MM.1S (cell line): ENCODE data around the gene ACSF3.
"Not testable (repeated sequence)": the region's sequence is repeated elsewhere in the genome, so short reads cannot be mapped to it uniquely, and the experiment has no call there.

Experiments
- EZH2phosphoT487 ChIP-seq: fragments of 300-600 bp; sonication (generic); IDR thresholded peaks from 2 replicates; pipeline ENCODE4 v1.6.1; 2018; ENCODE audit warnings: antibody characterized with exemption, low read length
- TF ChIP-seq, protein P1 (sequence below): fragments of 300-600 bp; sonication (generic); IDR thresholded peaks from 2 replicates; pipeline ENCODE4 v1.5.1; 2016; ENCODE audit warnings: antibody characterized with exemption, low read length, mixed read lengths

DNA sequence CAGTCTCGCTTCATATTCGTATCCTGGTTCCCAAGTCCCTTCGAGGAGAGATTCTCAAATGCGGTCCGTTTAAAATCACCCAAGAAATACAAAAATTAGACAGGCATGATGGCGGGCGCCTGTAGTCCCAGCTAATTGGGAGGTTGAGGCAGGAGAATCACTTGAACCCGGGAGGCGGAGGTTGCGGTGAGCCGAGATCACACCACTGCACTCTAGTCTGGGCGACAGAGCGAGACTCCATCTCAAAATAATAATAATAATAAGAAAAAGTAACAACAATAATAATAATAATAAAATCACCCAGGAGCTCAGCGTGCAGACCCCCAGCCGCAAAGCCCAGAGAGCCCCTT, 425 bp upstream of the ACSF3 start:
- not testable (repeated sequence) for TF ChIP-seq EZH2phosphoT487
- TF ChIP-seq, protein P1, sequence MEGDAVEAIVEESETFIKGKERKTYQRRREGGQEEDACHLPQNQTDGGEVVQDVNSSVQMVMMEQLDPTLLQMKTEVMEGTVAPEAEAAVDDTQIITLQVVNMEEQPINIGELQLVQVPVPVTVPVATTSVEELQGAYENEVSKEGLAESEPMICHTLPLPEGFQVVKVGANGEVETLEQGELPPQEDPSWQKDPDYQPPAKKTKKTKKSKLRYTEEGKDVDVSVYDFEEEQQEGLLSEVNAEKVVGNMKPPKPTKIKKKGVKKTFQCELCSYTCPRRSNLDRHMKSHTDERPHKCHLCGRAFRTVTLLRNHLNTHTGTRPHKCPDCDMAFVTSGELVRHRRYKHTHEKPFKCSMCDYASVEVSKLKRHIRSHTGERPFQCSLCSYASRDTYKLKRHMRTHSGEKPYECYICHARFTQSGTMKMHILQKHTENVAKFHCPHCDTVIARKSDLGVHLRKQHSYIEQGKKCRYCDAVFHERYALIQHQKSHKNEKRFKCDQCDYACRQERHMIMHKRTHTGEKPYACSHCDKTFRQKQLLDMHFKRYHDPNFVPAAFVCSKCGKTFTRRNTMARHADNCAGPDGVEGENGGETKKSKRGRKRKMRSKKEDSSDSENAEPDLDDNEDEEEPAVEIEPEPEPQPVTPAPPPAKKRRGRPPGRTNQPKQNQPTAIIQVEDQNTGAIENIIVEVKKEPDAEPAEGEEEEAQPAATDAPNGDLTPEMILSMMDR, result not testable (repeated sequence)
